Psoas muscle (tissue), 8 donors: ENCODE measurements around the gene MMEL1. TPM values are rescaled to one million over a fixed set of nuclear protein-coding genes. Genes with fewer than 3 reads are reported as not detected.
"Not testable (repeated sequence)": the region's sequence is repeated elsewhere in the genome, so short reads cannot be mapped to it uniquely, and the experiment has no call there.

Source experiments
- ATAC-seq, 4 donors: fragments of 200-7000 bp; cut with Tn5 transposase; one replicate each; pipeline ENCODE4 v1.9.1; 2020; ENCODE audit warnings: moderate library complexity in 3 of 4, mild to moderate bottlenecking in 2 of 4
- DNase-seq, 2 donors: peaks; one replicate each; pipeline ENCODE4 v3.0.0-alpha.2; 2020
- H3K27ac ChIP-seq: fragments of 200-600 bp; one replicate; pipeline ENCODE4 v1.8.0; 2022
- H3K27me3 ChIP-seq, 3 donors: fragments of 200-600 bp in 1 of 3; one replicate each; pipeline versions ENCODE4 v1.6.1 to v1.8.0; 2013 to 2022; ENCODE audit warnings: low read length in 2 of 3, mild to moderate bottlenecking in 2 of 3, moderate library complexity in 1 of 3; ENCODE audit not compliant: insufficient read depth in 3 of 3
- H3K36me3 ChIP-seq, 2 donors: fragments of 200-600 bp in 1 of 2; one replicate each; pipeline versions ENCODE4 v1.6.1 to v1.8.0; 2013 to 2022; ENCODE audit warnings: low read depth in 1 of 2, mild to moderate bottlenecking in 1 of 2, moderate library complexity in 1 of 2; ENCODE audit not compliant: insufficient read depth in 1 of 2
- H3K4me1 ChIP-seq: fragments of 200-600 bp; one replicate; pipeline ENCODE4 v1.8.0; 2022
- H3K4me3 ChIP-seq: fragments of 200-600 bp; one replicate; pipeline ENCODE4 v1.8.0; 2022; ENCODE audit warnings: mild to moderate bottlenecking
- H3K9me3 ChIP-seq: fragments of 200-600 bp; one replicate; pipeline ENCODE4 v1.8.0; 2022
- WGBS, 3 donors: extraction: QIAGEN DNeasy Blood & Tissue Kit; methylation state at CpG; one replicate each; pipeline versions ENCODE4 v1.1.6 to v1.1.7; 2013; 5-methylcytosine and 5-hydroxymethylcytosine counted together
- intact Hi-C, 2 donors: fragments of 100-400 bp; cut with DNase I; formaldehyde crosslinking; loops; one replicate each; pipeline versions ENCODE4 v1.11.0 to v1.14.2; 2022
- polyA plus RNA-seq, 3 donors: library from polyadenylated mRNA; stranded (reverse); fragments of 200-250 nt; gene quantifications; one replicate each; pipeline ENCODE4 v1.2.3, GENCODE V29; 2013
- total RNA-seq, 4 donors: library from RNA; stranded (reverse); fragmentation: NEBNext Ultra II Directional in 2 of 4; extraction: Animal tissue kit (Norgen Biotek cat#: 25700) in 2 of 4; gene quantifications; one replicate each; pipeline versions ENCODE4 v1.2.1 to v1.2.4, GENCODE V29; 2021 to 2023
- TF ChIP-seq, protein P1 (sequence below): fragments of 200-600 bp; IDR thresholded peaks from one replicate; pipeline ENCODE4 v1.8.0; 2022; ENCODE audit warnings: antibody characterized with exemption
- donor health status: healthy with polysubstance abuse.
- donor health status: DM: no; HTN: no; CAD: no; lungs with moderate emphysema.
- donor health status: Bipolar disorder and iron deficiency.
- donor health status: healthy.
- donor health status: DM: yes; HTN: yes; CAD: no.
- donor health status: DM: no; HTN: no; CAD: no.
- donor health status: DM: no; HTN: no; CAD: no.
- donor health status: DM: yes; HTN: yes; CAD: no.

MMEL1 gene
- total and polyA plus RNA-seq, 7 donors = 0.08 to 0.89 (median 0.21) TPM; not detected in 2

GRCh38 chr1:2653741-2654442, 21.1 kb upstream of the MMEL1 start:
- H3K36me3 ChIP-seq, H3K4me3 ChIP-seq, H3K27me3 ChIP-seq, ATAC-seq, H3K27ac ChIP-seq, intact Hi-C loops, H3K9me3 ChIP-seq, H3K4me1 ChIP-seq: not testable (repeated sequence)
- 44 to 46% (median 46%) methylated on average over 14 of the region's 14 CpGs for WGBS, 3 donors
- peak; percentile 48 to 77 for DNase-seq

GRCh38 chr1:2652926-2653571, 20.2 kb upstream of the MMEL1 start:
- H3K9me3 ChIP-seq, H3K36me3 ChIP-seq, H3K4me1 ChIP-seq, H3K4me3 ChIP-seq, intact Hi-C loops, H3K27ac ChIP-seq, H3K27me3 ChIP-seq, ATAC-seq: not testable (repeated sequence)
- DNase-seq = peak; percentile 28 to 60
- 34 to 38% (median 36%) methylated on average over 12 of the region's 12 CpGs for WGBS, 3 donors

- H3K4me3 ChIP-seq, H3K4me1 ChIP-seq, H3K27ac ChIP-seq, H3K36me3 ChIP-seq, H3K27me3 ChIP-seq, H3K9me3 ChIP-seq, ATAC-seq, intact Hi-C loops: not testable (repeated sequence)
- DNase-seq = peak; percentile 22 to 57
- WGBS, 3 donors = 39 to 42% (median 41%) methylated on average over 16 of the region's 16 CpGs
These were observed 19.5 kb upstream of the MMEL1 start for GRCh38 chr1:2652152-2652925.

GRCh38 chr1:2650967-2651645, 18.3 kb upstream of the MMEL1 start:
- Histone ChIP-seq H3K27me3 (peaks cover 0 to 2% (median 0%) of the 10 kb centered on the region in 3 donors), H3K9me3 (peaks cover 11% of the 10 kb centered on the region), H3K27ac (no peak overlapping the region), H3K4me1 (no peaks in the 10 kb centered on the region), H3K4me3 (no peak overlapping the region), H3K36me3 (no peaks in the 10 kb centered on the region)
- WGBS, 3 donors = 49 to 52% (median 50%) methylated on average over 10 of the region's 10 CpGs
- DNase-seq = peak; percentile 6 to 27
- no peak for ATAC-seq
- TF ChIP-seq, protein P1, sequence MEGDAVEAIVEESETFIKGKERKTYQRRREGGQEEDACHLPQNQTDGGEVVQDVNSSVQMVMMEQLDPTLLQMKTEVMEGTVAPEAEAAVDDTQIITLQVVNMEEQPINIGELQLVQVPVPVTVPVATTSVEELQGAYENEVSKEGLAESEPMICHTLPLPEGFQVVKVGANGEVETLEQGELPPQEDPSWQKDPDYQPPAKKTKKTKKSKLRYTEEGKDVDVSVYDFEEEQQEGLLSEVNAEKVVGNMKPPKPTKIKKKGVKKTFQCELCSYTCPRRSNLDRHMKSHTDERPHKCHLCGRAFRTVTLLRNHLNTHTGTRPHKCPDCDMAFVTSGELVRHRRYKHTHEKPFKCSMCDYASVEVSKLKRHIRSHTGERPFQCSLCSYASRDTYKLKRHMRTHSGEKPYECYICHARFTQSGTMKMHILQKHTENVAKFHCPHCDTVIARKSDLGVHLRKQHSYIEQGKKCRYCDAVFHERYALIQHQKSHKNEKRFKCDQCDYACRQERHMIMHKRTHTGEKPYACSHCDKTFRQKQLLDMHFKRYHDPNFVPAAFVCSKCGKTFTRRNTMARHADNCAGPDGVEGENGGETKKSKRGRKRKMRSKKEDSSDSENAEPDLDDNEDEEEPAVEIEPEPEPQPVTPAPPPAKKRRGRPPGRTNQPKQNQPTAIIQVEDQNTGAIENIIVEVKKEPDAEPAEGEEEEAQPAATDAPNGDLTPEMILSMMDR = no peak
- intact Hi-C loops = no loop called here

- WGBS, 3 donors = 76 to 77% (median 76%) methylated on average over 5 of the region's 5 CpGs
- DNase-seq = no peak
These were observed 14.0 kb upstream of the MMEL1 start for GRCh38 chr1:2646837-2647236.

More at GRCh38 chr1:2646837-2647236, 14.0 kb upstream of the MMEL1 start:
- H3K27ac ChIP-seq = no peak overlapping the region
- no peak overlapping the region for H3K4me3 ChIP-seq
- intact Hi-C loops = loop anchor here in 1 of 2 donors (10.0 kb wide), 1 partner anchor 232 kb away; the partner anchor contains the start of gene PEX10
- H3K36me3 ChIP-seq = no peaks in the 10 kb centered on the region
- no peaks in the 10 kb centered on the region for H3K4me1 ChIP-seq
- H3K27me3 ChIP-seq = peaks cover 0 to 30% (median 19%) of the 10 kb centered on the region in 3 donors
- H3K9me3 ChIP-seq = peaks cover 12% of the 10 kb centered on the region
- TF ChIP-seq, protein P1 = no peak
- ATAC-seq = no peak
